Heart right ventricle (tissue), 16 donors: ENCODE measurements around the gene RSPO4. TPM values are rescaled to one million over a fixed set of nuclear protein-coding genes. Genes with fewer than 3 reads are reported as not detected.

Experiments used
- ATAC-seq, 8 donors: fragments of 200-7000 bp; cut with Tn5 transposase; one replicate each; pipeline ENCODE4 v1.9.1; 2020; ENCODE audit warnings: mild to moderate bottlenecking in 8 of 8, moderate library complexity in 8 of 8, moderate number of reproducible peaks in 1 of 8
- DNase-seq, 2 donors: peaks; one replicate each; pipeline ENCODE4 v3.0.0-alpha.2; 2020
- H3K27ac ChIP-seq, 10 donors: fragments of 200-600 bp; sonication (generic) in 2 of 10; one replicate each; pipeline versions ENCODE4 v1.5.0 to v1.8.0; 2020 to 2022; ENCODE audit warnings: mild to moderate bottlenecking in 3 of 10
- H3K27me3 ChIP-seq, 7 donors: fragments of 200-600 bp; one replicate each; pipeline ENCODE4 v1.8.0; 2021 to 2022; ENCODE audit warnings: mild to moderate bottlenecking in 2 of 7
- H3K36me3 ChIP-seq, 9 donors: fragments of 200-600 bp; sonication (generic) in 1 of 9; one replicate each; pipeline versions ENCODE4 v1.5.0 to v1.8.0; 2020 to 2022; ENCODE audit warnings: mild to moderate bottlenecking in 2 of 9
- H3K4me1 ChIP-seq, 9 donors: fragments of 200-600 bp; sonication (generic) in 1 of 9; one replicate each; pipeline versions ENCODE4 v1.5.0 to v1.8.0; 2020 to 2022; ENCODE audit warnings: mild to moderate bottlenecking in 4 of 9
- H3K4me3 ChIP-seq, 10 donors: fragments of 200-600 bp; sonication (generic) in 2 of 10; one replicate each; pipeline versions ENCODE4 v1.5.0 to v1.8.0; 2020 to 2022; ENCODE audit warnings: mild to moderate bottlenecking in 7 of 10, moderate library complexity in 2 of 10
- H3K9me3 ChIP-seq, 11 donors: fragments of 200-600 bp in 10 of 11; sonication (generic) in 2 of 11; one replicate each; pipeline versions ENCODE4 v1.5.0 to v1.8.0; 2013 to 2022; ENCODE audit warnings: mild to moderate bottlenecking in 2 of 11, control low read depth in 1 of 11, moderate library complexity in 1 of 11
- WGBS, 2 donors: extraction: QIAGEN DNeasy Blood & Tissue Kit; methylation state at CpG; one replicate each; pipeline ENCODE4 v1.1.7; 2013; ENCODE audit warnings: inconsistent platforms in 1 of 2; 5-methylcytosine and 5-hydroxymethylcytosine counted together
- intact Hi-C, 10 donors: fragments of 100-400 bp; cut with DNase I; formaldehyde crosslinking; loops; one replicate each; pipeline versions ENCODE4 v1.11.1 to v1.14.2; 2022
- long read RNA-seq, 3 donors: library from polyadenylated mRNA; unstranded; transcript quantifications; one replicate each; pipeline ENCODE4 v2.0.0, GENCODE V29; 2020 to 2021
- polyA plus RNA-seq, 2 donors: library from polyadenylated mRNA; stranded (reverse); fragments of 200-250 nt; gene quantifications; one replicate each; pipeline ENCODE4 v1.2.3, GENCODE V29; 2013
- total RNA-seq, 10 donors: library from RNA; stranded (reverse); fragmentation: NEBNext Ultra II Directional in 3 of 10; extraction: Animal tissue kit (Norgen Biotek cat#: 25700) in 3 of 10; gene quantifications; one replicate each; pipeline versions ENCODE4 v1.2.1 to v1.2.4, GENCODE V29; 2021 to 2023
- TF ChIP-seq, protein P1 (sequence below), 9 donors: fragments of 200-600 bp; sonication (generic) in 2 of 9; IDR thresholded peaks; one replicate each; pipeline versions ENCODE4 v1.5.0 to v1.8.0; 2021 to 2022; ENCODE audit warnings: antibody characterized with exemption in 9 of 9, mild to moderate bottlenecking in 5 of 9, moderate library complexity in 1 of 9
- donor health status: Arrhythmogenic right ventricular cardiomyopathy.
- donor health status: ischemic (EF 13 %, LVEDD 7.1; RV severe dilation, severe dysfunction).
- donor health status: healthy with polysubstance abuse.
- donor health status: DM: no; HTN: yes; CAD: no.
- donor health status: DM: no; HTN: no; CAD: no.
- donor health status: ischemic (EF 25% LVEDD 6.9; RV normal size, moderate dysfunction).
- donor health status: ischemic (EF 25% LVEDD 5.7; RV mildly dilated, moderate dysfunction).
- donor health status: healthy.
- donor health status: DM: yes; HTN: yes; CAD: no.
- donor health status: Ischemic cardiomyopathy.
- donor health status: ischemic (EF 35%, LVEDD 5.7; RV mildly dilated, moderate dysfunction).
- donor health status: nonischemic (EF 11% LVEDD 7.7; RV severe dilation, severe dysfunction).
- donor health status: DM: yes; HTN: yes; CAD: no.
- donor health status: PGD.
- donor health status: ischemic (EF 29% LVEDD 5.4; RV normal size, mild dysfunction).
- donor health status: nonischemic (EF 23%, LVEDD 6.1; RV moderate dilation, normal function).

Gene RSPO4
- total RNA-seq, result under 1 TPM in 1 of 10 donors, not detected in 9; 0.61 TPM
- polyA plus RNA-seq, result under 1 TPM in 1 of 2 donors, not detected in 1; 0.07 TPM
- long read RNA-seq, donor 1, result 0 reads
- long read RNA-seq, donor 2, result 0 reads
- long read RNA-seq, donor 3, result 0 reads

DNA sequence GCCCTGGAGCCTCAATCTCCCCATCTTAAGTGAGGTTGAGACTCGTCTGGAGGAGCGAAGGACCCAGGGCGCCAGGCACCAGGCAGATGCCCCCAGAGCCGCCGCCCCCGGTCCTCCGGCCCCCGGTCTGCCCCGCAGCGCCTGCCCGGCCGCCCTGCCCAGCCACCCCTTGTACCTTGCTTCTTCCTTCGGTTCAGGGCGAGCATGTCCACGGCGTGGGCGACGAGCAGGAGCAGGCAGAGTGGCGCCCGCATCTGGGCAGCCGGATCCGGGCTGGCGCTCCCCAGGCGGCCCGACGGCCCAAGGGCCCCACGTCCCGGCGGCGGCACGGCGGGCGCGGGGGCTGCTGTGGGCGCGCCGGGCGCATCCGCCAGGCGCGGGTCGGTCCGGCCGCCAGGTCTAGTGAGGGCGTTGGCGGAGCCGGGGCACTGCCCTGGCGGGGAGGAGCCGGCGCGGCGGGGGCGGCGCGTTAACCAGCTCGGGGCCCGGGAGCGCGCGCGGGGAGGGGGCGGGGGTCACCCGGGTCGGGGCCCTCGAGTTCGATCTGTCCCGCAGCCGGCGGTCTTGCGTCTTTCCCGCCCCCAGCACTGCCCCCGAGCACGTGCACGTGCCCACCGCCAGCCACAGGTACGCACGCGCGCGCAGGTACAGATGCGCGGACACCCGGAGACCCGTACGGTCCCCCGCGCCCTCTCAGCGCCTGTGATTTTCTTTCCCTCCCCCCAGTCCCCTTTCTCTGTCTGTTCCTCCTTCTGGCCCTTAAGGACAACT lies at the start of gene RSPO4:
RSPO4 (minus strand) TSS at position 401 of the 771 bp plus-strand sequence; CDS start at position 254, 147 bp downstream.
- intact Hi-C loops, result no loop called here
- DNase-seq, result no peak
- H3K9me3 ChIP-seq, result no peaks in the 10 kb centered on the region
- no peak within 1 kb of the TSS for H3K4me3 ChIP-seq
- H3K27ac ChIP-seq, result no peak within 1 kb of the TSS
- H3K27me3 ChIP-seq, result peaks cover 0 to 85% (median 60%) of the 10 kb centered on the region in 7 donors
- TF ChIP-seq, protein P1, sequence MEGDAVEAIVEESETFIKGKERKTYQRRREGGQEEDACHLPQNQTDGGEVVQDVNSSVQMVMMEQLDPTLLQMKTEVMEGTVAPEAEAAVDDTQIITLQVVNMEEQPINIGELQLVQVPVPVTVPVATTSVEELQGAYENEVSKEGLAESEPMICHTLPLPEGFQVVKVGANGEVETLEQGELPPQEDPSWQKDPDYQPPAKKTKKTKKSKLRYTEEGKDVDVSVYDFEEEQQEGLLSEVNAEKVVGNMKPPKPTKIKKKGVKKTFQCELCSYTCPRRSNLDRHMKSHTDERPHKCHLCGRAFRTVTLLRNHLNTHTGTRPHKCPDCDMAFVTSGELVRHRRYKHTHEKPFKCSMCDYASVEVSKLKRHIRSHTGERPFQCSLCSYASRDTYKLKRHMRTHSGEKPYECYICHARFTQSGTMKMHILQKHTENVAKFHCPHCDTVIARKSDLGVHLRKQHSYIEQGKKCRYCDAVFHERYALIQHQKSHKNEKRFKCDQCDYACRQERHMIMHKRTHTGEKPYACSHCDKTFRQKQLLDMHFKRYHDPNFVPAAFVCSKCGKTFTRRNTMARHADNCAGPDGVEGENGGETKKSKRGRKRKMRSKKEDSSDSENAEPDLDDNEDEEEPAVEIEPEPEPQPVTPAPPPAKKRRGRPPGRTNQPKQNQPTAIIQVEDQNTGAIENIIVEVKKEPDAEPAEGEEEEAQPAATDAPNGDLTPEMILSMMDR (IDR thresholded peaks at IDR 0.05), result no peak
- no peak for ATAC-seq
- H3K36me3 ChIP-seq, result no peaks in the 10 kb centered on the region
- no peaks in the 10 kb centered on the region for H3K4me1 ChIP-seq
- 2 to 3% methylated on average over 51 to 86 of the region's 88 CpGs for WGBS, 2 donors

DNA sequence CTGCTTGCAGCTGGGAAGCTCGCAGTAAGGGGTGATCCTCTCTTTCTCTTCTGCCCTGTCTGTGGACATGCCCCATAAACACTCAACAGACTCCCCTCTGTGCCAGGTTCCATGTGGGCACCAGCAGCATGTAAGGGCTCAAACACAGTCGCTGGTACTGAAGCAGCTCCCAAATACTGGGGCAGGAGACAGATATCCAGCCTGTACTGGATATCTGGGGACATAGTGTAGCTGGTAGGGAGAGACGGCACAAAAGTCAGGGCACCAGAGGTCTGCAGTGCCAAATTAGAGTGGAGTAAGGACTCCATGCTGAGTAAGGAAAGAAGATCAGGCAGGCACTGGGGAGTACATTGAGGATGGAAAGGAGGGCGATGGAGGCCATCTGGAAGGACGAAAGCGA lies 48.3 kb upstream of the RSPO4 start:
- Histone ChIP-seq H3K9me3 (peaks cover 0 to 8% (median 0%) of the 10 kb centered on the region in 11 donors), H3K27ac (no peak overlapping the region), H3K36me3 (no peaks in the 10 kb centered on the region), H3K4me3 (no peak overlapping the region), H3K27me3 (no peaks in the 10 kb centered on the region), H3K4me1 (no peaks in the 10 kb centered on the region)
- peak in 1 of 8 donors; percentile 56 for ATAC-seq
- DNase-seq, result no peak
- TF ChIP-seq, protein P1 (IDR thresholded peaks at IDR 0.05), result no peak
- intact Hi-C loops, result no loop called here
- 72 to 81% methylated on average over 6 of the region's 6 CpGs for WGBS, 2 donors

DNA sequence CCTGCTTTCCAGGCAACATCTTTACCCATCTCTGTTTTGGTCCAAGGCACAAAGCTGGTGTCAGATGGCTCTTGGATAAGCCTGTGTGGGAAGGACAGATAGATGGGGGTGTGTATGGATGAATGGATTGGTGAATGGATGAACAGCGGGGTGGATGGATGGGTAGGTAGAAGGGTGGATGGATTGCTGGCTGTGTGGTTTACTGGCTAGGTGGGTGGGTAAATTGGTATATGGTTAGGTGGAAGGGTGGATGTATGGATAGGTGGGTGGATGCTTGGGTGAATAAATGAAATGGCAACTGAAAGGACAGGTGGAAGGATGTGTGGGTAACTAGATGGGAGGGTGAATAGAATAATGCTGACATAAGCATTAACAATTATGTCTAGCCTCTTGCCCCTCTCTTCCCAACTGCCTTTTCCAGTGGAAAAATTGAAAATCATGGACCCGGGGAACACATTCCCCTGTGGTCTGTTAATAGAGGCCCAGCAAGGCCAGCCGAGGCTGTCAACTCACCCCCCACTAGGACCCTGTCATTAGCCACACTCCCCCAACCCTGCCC lies 43.8 kb upstream of the RSPO4 start:
- TF ChIP-seq, protein P1 (IDR thresholded peaks at IDR 0.05), result no peak
- intact Hi-C loops, result no loop called here
- ATAC-seq, result no peak

DNA sequence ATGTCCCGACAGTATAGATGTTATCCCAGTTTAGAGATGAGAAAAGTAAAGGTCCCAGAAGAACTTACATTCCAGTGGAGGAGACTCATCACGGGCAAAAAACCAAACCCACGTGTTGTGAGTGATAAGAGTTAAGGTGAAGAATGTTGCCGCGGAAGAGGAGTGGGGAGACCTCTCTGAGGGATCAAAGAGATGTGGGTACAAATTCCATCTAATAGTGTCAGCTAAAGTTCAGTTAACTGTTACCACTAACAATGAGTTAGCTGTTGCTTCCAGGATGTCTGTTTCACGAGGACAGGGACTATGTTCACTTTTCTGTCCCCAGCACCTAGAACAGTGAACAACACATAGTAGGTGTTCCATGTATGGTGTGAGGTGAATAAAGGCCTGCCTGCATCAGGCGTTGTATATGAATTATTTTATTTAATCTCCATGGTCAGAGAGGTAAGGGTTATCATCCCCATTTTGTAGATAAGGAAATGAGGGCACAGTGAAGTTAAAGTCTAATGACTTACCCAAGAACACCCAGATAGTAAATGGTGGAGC lies 39.8 kb upstream of the RSPO4 start:
- Histone ChIP-seq H3K27ac (no peak overlapping the region), H3K27me3 (no peaks in the 10 kb centered on the region), H3K36me3 (no peaks in the 10 kb centered on the region), H3K4me1 (no peaks in the 10 kb centered on the region), H3K4me3 (no peak overlapping the region), H3K9me3 (no peaks in the 10 kb centered on the region)
- intact Hi-C loops, result no loop called here
- DNase-seq (no peak), ATAC-seq (no peak)
- TF ChIP-seq, protein P1 (IDR thresholded peaks at IDR 0.05), result no peak
- WGBS, 2 donors, result 54 to 57% methylated on average over 7 of the region's 7 CpGs

More for the DNA sequence above, 43.8 kb upstream of the RSPO4 start:
- H3K4me1 ChIP-seq, result no peaks in the 10 kb centered on the region
- no peaks in the 10 kb centered on the region for H3K27me3 ChIP-seq
- H3K9me3 ChIP-seq, result peaks cover 0 to 8% (median 0%) of the 10 kb centered on the region in 11 donors
- H3K4me3 ChIP-seq, result no peak overlapping the region
- H3K27ac ChIP-seq, result no peak overlapping the region
- H3K36me3 ChIP-seq, result no peaks in the 10 kb centered on the region
- no peak for DNase-seq
- 89 to 90% methylated on average over 3 of the region's 3 CpGs for WGBS, 2 donors
